ENCODE measurements around the gene GOLGA8K. TPM values are rescaled to one million over a fixed set of nuclear protein-coding genes. Genes with fewer than 3 reads are reported as not detected.
"Not testable (repeated sequence)": the region's sequence is repeated elsewhere in the genome, so short reads cannot be mapped to it uniquely, and the experiment has no call there.

GOLGA8K gene
- 1 to 10 TPM in 5 of 12 donors, under 1 TPM in 5, not detected in 2; 0.37 to 3.6 (median 0.97) TPM for polyA plus RNA-seq (ENCODE audit: insufficient read length in 12 of 12)
- long read RNA-seq, donor 1: 0 reads
- long read RNA-seq, donor 2: 0 reads
- long read RNA-seq, donor 3: 0 reads
- long read RNA-seq, donor 4: 0 reads
- long read RNA-seq, donor 5: 0 reads
- long read RNA-seq, donor 6: 0 reads
- long read RNA-seq, donor 7: 0 reads
- long read RNA-seq, donor 8: 0 reads
- long read RNA-seq, donor 9: 0 reads
- long read RNA-seq, donor 10: 0 reads
- long read RNA-seq, donor 11: 0 reads

- not testable (repeated sequence) for DNase-seq
These were observed at the start of gene GOLGA8K for GRCh38 chr15:32403192-32403591. GOLGA8K (minus strand) TSS chr15:32403292; CDS start chr15:32403194, 98 bp downstream.

GRCh38 chr15:32440445-32440977 is 37.4 kb upstream of the GOLGA8K start:
- not testable (repeated sequence) for DNase-seq

GRCh38 chr15:32434102-32434963 is 31.2 kb upstream of the GOLGA8K start:
- DNase-seq: not testable (repeated sequence)

GRCh38 chr15:32427635-32428034 is 24.5 kb upstream of the GOLGA8K start:
- not testable (repeated sequence) for DNase-seq

GRCh38 chr15:32426511-32426910 is 23.4 kb upstream of the GOLGA8K start:
- DNase-seq: peak; percentile 41

GRCh38 chr15:32407903-32408302 is 4.8 kb upstream of the GOLGA8K start:
- not testable (repeated sequence) for DNase-seq

- not testable (repeated sequence) for DNase-seq
These were observed 6.6 kb downstream of the GOLGA8K start for GRCh38 chr15:32396522-32396921.

GRCh38 chr15:32394745-32395144 is 8.3 kb downstream of the GOLGA8K start:
- DNase-seq: not testable (repeated sequence)

GRCh38 chr15:32388050-32388648 is 14.9 kb downstream of the GOLGA8K start:
- DNase-seq: not testable (repeated sequence)

- DNase-seq: not testable (repeated sequence)
These were observed 17.1 kb downstream of the GOLGA8K start for GRCh38 chr15:32385823-32386495.

GRCh38 chr15:32374185-32374584 is 28.9 kb downstream of the GOLGA8K start:
- DNase-seq: not testable (repeated sequence)

GRCh38 chr15:32373707-32374106 is 29.4 kb downstream of the GOLGA8K start:
- not testable (repeated sequence) for DNase-seq

GRCh38 chr15:32372075-32372474 is 31.0 kb downstream of the GOLGA8K start:
- not testable (repeated sequence) for DNase-seq

GRCh38 chr15:32370526-32370925 is 32.6 kb downstream of the GOLGA8K start:
- DNase-seq: not testable (repeated sequence)

GRCh38 chr15:32370064-32370463 is 33.0 kb downstream of the GOLGA8K start:
- not testable (repeated sequence) for DNase-seq

- DNase-seq: not testable (repeated sequence)
These were observed 36.6 kb downstream of the GOLGA8K start for GRCh38 chr15:32366492-32366891.

GRCh38 chr15:32365955-32366354 is 37.1 kb downstream of the GOLGA8K start:
- DNase-seq: not testable (repeated sequence)

- DNase-seq: not testable (repeated sequence)
These were observed 38.1 kb downstream of the GOLGA8K start for GRCh38 chr15:32364944-32365343.

GRCh38 chr15:32363449-32363848 is 39.6 kb downstream of the GOLGA8K start:
- not testable (repeated sequence) for DNase-seq

- DNase-seq: not testable (repeated sequence)
These were observed 41.4 kb downstream of the GOLGA8K start for GRCh38 chr15:32361662-32362061.

GRCh38 chr15:32358462-32358861 is 44.6 kb downstream of the GOLGA8K start:
- DNase-seq: not testable (repeated sequence)

Data from muscle of arm (tissue), 14 donors.